GM19043 (cell line): ENCODE results near the gene ERGIC3.

Experiments used
- ATAC-seq: cut with Tn5 transposase; IDR thresholded peaks from one replicate; pipeline ENCODE4 v1.9.1; 2021; ENCODE audit warnings: low read depth; ENCODE audit not compliant: unreplicated experiment

ERGIC3 gene

GRCh38 chr20:35560105-35560511 lies 18.2 kb downstream of the ERGIC3 start:
- no peak for ATAC-seq

DNA sequence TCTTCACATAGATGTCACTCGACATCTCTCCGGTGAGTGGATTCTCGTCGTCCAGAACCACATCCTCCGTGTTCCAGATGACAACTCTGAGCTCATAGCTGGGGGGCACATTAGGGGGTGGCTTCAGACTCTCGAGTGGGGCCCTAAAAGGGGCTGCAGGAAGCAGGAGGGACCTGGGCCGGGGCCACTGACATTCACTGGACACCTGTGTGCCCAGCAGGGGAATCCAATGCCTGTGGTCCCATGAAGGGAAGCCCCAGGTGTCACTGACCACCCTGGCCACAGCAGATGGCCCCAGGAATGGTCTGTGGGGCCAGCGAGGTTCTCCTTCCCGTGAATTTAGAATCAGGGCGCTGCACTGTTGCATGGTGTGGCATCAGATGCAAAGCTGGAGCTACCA lies 18.7 kb downstream of the ERGIC3 start:
- no peak for ATAC-seq

GRCh38 chr20:35561268-35561667 lies 19.4 kb downstream of the ERGIC3 start:
- no peak for ATAC-seq

DNA sequence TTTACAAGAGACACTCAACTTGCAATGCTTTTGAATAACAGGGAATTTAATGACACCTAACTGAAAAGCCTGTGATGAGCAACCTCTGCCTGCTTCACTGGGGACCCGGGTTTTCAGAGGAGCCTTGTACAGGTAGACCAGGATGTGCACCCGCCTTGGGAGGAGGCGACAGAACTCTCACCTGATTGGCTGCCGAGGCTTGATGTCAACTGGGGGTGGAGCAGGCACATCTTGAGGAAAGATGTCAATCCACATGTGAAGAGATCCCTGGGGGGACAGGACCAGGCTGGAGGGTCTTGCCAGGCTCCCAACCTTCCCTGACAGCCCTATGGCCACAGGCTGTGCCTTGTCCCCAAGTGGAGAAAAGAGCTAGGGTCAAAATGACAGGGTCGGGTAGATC lies 19.8 kb downstream of the ERGIC3 start:
- ATAC-seq, result no peak

DNA sequence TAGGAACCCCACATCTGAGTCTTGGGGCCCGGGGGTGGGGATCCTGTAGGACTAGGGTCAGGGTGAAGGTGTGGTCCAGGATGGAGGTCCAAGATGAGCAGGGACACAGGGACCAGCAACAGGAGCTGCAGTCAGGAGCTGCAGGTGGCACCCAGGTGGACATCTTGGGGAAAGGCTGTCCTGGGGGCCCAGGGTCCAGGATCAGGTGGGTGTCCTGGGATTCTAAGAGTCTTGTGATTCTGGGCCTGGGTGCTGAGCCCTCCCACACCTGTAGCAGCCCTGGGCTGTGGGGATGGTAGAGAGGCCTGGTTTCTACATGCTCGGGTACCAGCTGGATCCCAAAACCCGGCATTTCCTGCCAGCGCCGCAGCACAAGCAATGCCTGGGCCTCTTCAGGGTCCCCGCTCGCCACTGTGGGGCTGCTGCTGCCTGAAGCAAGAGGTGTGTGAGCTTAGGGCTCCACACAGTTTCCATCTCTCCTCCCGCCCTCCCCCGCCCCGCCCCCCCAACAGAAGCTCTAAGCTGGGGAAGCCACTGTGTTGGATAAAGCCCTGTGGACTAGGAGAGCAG lies 20.7 kb downstream of the ERGIC3 start:
- ATAC-seq, result no peak

DNA sequence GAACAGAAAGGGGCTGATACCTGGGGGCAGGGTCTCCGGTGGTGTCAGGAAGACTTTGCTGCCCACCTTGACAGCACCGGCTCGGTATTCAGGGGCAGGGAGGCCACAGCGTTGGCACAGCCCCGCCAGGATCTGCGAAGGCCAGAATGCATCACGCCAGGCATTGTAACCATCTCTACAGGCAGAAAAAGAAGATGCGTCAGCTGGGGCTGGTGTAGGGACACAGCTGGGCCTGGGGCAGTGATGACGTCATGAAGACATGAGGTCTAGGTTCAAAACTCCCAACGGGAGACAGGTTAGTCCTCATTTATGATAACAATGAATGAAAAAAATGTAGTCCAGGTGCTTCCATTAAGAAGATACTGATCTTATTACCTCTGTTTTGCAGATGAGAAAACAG lies 22.0 kb downstream of the ERGIC3 start:
- ATAC-seq, result no peak

- ATAC-seq, result no peak
These were observed 23.0 kb downstream of the ERGIC3 start for GRCh38 chr20:35564905-35565304.

- ATAC-seq, result no peak
These were observed 26.8 kb downstream of the ERGIC3 start for GRCh38 chr20:35568645-35569044.

- ATAC-seq, result no peak
These were observed 29.7 kb downstream of the ERGIC3 start for GRCh38 chr20:35571555-35571954.

DNA sequence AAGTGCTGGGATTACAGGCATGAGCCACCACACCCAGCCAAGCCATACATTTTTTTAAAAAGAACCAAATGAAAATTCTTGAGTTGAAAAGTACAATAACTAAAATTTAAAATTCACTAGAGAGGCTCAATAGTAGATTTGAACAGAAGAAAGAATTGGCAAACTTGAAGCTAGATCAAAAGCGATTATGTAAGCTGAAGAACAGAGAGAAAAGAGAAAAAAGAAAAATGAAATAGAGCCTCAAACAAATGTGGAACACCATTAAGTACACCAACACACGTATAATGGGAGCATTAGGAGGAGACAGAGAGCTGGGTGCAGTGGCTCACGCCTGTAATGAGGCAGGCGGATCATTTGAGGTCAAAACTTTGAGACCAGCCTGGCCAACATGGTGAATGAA lies 31.0 kb downstream of the ERGIC3 start:
- no peak for ATAC-seq

GRCh38 chr20:35575958-35576357 lies 34.1 kb downstream of the ERGIC3 start:
- ATAC-seq, result no peak

GRCh38 chr20:35576816-35577215 lies 34.9 kb downstream of the ERGIC3 start:
- no peak for ATAC-seq

DNA sequence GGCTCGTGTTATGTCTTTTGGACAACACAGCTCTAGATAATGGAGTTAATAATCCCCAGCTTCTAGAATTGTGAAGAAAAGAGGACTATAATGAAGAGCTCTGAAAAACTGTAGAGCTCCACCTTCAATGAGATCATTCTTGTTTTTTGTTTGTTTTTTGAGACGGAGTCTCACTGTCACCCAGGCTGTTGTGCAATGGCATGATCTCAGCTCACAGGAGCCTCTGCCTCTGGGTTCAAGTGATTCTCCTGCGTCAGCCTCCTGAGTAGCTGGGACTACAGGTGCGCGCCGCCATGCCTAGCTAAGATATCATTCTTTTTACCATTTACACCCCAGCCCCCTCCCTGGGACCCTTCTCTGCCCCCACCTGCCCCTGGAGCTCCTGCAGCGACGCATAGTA lies 36.6 kb downstream of the ERGIC3 start:
- ATAC-seq, result no peak

GRCh38 chr20:35579196-35579595 lies 37.3 kb downstream of the ERGIC3 start:
- no peak for ATAC-seq

DNA sequence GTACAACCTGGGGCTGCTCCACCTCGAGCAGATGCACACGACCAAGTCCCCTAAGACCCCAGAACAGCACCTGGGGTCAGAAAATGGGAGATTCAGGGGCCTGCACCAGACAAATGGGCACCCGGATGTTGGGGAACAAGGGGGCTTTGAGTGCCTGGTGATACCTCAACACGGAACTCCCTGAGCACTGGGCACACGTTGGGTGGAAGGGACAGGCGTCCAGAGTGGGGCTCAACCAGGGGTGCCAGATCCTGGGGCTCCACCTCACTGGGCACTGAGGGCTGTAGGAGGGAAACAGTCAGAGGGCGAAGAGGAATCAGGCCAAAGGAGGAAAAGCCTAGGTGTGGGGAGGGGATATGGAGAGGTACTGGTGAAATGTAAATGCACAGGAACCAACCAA lies 40.3 kb downstream of the ERGIC3 start:
- no peak for ATAC-seq

DNA sequence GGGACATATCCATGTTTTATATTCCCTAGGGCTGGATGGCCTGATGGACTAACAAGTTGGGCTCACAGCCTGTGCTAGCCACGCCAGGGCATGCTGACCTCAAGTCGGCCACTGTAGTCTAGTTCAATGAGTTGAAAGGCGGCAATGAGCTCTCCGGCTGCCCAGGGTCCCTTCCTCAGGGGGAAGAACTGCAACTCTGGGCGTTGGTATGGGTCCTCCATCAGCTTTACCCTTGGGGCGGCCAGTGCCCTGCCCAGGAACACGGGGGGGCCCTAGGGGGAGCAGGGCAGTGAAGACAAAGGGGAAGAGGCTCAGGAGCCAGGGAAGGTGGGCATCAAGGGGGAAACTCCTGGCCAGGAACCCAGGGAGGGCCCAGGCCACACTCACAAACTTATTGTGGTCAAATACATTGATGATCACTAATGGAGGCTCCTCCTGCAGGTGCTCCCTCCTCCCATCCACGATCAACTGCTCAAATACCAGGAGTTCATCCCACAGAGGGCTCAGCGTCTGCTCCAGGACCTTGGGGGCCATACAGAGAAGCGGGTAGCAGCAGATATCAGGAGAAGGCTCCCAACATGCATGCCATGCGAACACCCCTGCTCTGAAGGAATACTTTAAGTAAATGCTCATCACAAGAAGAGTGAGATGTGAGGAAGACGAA lies 41.0 kb downstream of the ERGIC3 start:
- ATAC-seq, result no peak

DNA sequence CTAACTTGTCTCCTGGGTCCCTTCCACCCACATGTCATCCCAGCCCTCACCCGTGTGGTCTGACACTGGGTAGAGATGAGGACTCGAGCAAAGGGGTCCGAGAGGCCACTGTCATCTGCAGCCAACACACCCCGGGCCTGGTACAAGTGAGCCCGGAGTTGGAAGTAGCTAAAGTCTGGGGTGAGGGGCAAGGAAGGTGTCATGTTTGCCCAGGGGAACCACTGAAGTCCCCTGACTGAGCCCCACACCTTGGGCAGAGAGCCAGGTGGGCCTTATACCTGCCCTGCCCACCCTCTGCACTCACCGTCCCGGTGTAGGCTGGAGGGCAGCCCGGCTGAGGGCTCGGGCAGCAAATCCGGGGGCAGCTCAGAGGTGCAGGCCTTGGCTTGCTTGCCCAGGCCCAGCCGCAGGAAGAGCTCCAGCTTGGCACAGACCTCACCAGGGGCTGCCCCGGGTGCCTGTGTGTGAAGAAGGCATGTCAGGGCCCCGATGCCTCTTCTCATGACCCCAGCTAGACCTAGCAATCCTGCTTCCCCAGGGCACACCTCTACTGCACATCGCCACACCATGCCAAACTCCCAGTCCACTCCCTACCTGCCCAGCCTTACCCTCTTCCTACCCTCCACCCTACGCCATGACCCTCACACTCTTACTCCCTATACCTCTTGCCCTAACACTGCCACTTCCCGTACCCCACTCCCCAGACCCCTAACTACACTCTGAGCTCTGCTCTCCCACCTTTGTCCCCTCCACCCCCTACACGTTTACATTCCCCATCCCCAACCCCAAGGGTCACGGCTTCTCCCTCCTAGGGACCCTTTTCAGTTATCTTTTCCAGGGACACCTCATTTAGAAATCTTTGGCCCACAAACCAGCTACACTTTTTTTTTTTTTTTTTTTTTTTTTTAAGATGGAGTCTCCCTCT lies 42.0 kb downstream of the ERGIC3 start:
- ATAC-seq, result no peak

DNA sequence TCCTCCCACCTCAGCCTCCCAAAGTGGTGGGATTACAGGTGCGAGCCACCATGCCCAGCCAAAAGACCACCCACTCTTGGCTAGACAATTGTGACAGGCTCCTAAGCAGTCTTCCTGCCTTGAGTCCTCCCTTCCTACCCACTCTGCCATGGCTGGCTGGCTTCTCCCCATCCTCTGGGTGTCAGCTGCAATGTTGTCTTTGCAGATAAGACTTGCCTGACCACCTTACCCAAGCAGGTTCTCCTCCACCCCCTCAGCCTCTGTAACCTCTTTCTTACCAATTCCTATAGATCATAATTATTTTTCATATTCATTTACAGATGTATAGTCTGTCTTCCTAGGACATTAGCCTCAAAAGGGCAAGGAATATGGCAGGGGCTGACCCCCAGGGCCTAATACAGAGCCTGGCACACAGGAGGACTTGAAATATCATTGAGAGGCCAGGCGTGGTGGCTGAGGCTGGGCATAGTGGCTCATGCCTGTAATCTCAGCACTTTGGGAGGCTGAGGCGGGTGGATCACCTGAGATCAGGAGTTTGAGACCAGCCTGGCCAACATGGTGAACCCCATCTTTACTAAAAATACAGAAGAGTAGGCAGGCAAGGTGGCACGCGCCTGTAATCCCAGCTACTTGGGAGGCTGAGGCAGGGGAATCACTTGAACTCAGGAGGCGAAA lies 45.0 kb downstream of the ERGIC3 start:
- no peak for ATAC-seq

DNA sequence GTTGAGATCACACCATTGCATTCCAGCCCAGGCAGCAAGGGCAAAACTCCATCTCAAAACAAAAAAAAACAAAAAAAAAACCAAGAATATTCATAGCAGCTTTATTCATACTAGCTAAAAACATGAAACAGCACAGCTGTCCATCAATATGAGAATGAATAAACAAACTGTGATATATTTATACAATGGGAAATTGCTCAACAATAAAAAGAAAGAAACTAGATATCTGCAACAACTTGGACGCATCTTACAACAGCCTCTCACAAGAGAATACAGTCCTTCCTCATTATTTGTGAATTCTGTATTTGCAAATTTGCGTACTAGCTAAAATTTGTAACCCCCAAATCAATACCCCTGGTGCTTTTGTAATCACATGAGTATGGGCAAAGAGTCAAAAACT lies 45.6 kb downstream of the ERGIC3 start:
- no peak for ATAC-seq

GRCh38 chr20:35588397-35588796 lies 46.5 kb downstream of the ERGIC3 start:
- ATAC-seq, result no peak

DNA sequence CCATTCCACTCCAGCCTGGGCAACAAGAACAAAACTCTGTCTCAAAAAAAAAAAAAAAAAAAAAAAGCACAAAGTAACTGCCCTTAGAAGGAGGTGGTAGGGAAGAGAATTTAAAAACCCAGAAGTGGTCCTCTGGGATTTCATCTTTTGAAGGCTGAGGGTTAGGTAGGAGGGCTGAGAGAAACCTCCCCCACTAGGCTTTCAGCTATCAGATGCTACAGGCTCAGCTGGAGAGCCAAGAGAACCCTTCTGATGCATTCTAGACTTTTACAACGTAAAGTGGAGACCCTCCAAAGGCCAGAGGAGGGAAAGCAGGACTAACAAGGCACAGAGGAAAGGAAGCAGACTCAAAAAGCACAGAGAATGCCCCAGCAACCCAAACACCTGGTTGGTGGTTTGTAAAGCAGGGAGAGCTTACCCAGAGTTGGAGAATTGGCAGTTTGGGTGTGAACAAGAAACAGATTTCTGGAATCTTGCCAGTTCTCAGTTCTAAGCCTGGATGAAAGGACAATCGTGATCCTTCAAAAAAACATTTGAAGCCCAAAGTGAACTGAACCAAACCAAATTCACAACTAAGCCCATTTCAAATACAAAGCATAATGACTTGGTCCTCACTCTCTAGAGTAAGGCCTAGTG lies 50.6 kb downstream of the ERGIC3 start:
- no peak for ATAC-seq
